IMR-90 (cell line): ENCODE results near the gene IFT74. TPM values are rescaled to one million over a fixed set of nuclear protein-coding genes. Genes with fewer than 3 reads are reported as not detected.

Experiments used
- ATAC-seq: fragments of 200-7000 bp; cut with Tn5 transposase; 2 replicates; pipeline ENCODE4 v1.9.1; 2020; ENCODE audit warnings: low read depth, mild to moderate bottlenecking, moderate library complexity
- BruUV-seq: library from RNA; stranded (reverse); fragments of 400-500 nt; replicated peaks from 2 replicates; lab custom pipeline; 2021; lab: Mats Ljungman, UMichigan
- CTCF ChIA-PET: fragments of 300-600 bp; formaldehyde crosslinking; extraction: SDS; loops from one replicate; lab custom pipeline; 2021; ENCODE audit warnings: antibody characterized with exemption; lab: Yijun Ruan, JAX
- POLR2A ChIA-PET: fragments of 300-600 bp; sonication (Branson Sonifier 250); formaldehyde crosslinking; loops from one replicate; lab custom pipeline; 2022; ENCODE audit warnings: antibody characterized with exemption; ENCODE audit not compliant: unreplicated experiment; lab: Charles Lee
- DNase-seq: peaks from one replicate; pipeline ENCODE4 v3.0.0; 2013
- H2AFZ ChIP-seq: replicated peaks from 2 replicates; pipeline ENCODE3; 2013; ENCODE audit warnings: low read length, mild to moderate bottlenecking; ENCODE audit not compliant: poor library complexity
- H2AK5ac ChIP-seq: 2 replicates; pipeline ENCODE4 v1.6.1; 2013; ENCODE audit warnings: low read depth, low read length, inconsistent platforms
- H2AK9ac ChIP-seq: replicated peaks from 2 replicates; pipeline ENCODE3; 2013; ENCODE audit warnings: mild to moderate bottlenecking, low read depth, low read length, moderate library complexity; ENCODE audit not compliant: poor library complexity
- H2BK120ac ChIP-seq: 2 replicates; pipeline ENCODE4 v1.6.1; 2013; ENCODE audit warnings: low read depth, low read length, inconsistent platforms
- H2BK15ac ChIP-seq: 3 replicates; pipeline ENCODE4 v1.6.1; 2013; ENCODE audit warnings: low read depth, low read length, inconsistent platforms
- H2BK20ac ChIP-seq: 2 replicates; pipeline ENCODE4 v1.6.1; 2013; ENCODE audit warnings: low read depth, mild to moderate bottlenecking, inconsistent platforms, low read length, moderate library complexity
- H2BK5ac ChIP-seq: 2 replicates; pipeline ENCODE4 v1.6.1; 2013; ENCODE audit warnings: mild to moderate bottlenecking, low read depth, low read length, inconsistent platforms; ENCODE audit not compliant: poor library complexity, severe bottlenecking
- H3K14ac ChIP-seq: replicated peaks from 2 replicates; pipeline ENCODE4 v1.6.1; 2013; ENCODE audit warnings: low read depth, low read length, inconsistent platforms
- H3K18ac ChIP-seq: 2 replicates; pipeline ENCODE4 v1.6.1; 2013; ENCODE audit warnings: low read depth, low read length, control low read depth
- H3K23ac ChIP-seq: 2 replicates; pipeline ENCODE4 v1.6.1; 2013; ENCODE audit warnings: low read depth, low read length, inconsistent platforms
- H3K27ac ChIP-seq: 2 replicates; pipeline ENCODE4 v1.5.1; 2013; ENCODE audit warnings: mild to moderate bottlenecking, control low read depth, low read length; ENCODE audit not compliant: insufficient read depth
- H3K27me3 ChIP-seq: 2 replicates; pipeline ENCODE4 v1.6.1; 2013; ENCODE audit warnings: low read length; ENCODE audit not compliant: control insufficient read depth, insufficient read depth
- H3K36me3 ChIP-seq: 2 replicates; pipeline ENCODE4 v1.6.1; 2013; ENCODE audit warnings: low read length, mixed read lengths; ENCODE audit not compliant: control insufficient read depth, insufficient read depth
- H3K4ac ChIP-seq: 2 replicates; pipeline ENCODE4 v1.6.1; 2013; ENCODE audit warnings: low read depth, low read length, inconsistent platforms
- H3K4me1 ChIP-seq: 2 replicates; pipeline ENCODE4 v1.6.1; 2013; ENCODE audit warnings: low read length, mixed read lengths; ENCODE audit not compliant: control insufficient read depth, insufficient read depth
- H3K4me2 ChIP-seq: 2 replicates; pipeline ENCODE4 v1.6.1; 2013; ENCODE audit warnings: low read depth, mild to moderate bottlenecking, control low read depth, low read length, moderate library complexity
- H3K4me3 ChIP-seq: 2 replicates; pipeline ENCODE4 v1.5.1; 2013; ENCODE audit warnings: low read depth, mild to moderate bottlenecking, control low read depth, low read length, moderate library complexity; ENCODE audit not compliant: insufficient read depth
- H3K56ac ChIP-seq: 2 replicates; pipeline ENCODE4 v1.6.1; 2013; ENCODE audit warnings: low read length, inconsistent platforms; ENCODE audit not compliant: insufficient read depth; ENCODE audit errors: extremely low read depth
- H3K79me1 ChIP-seq, 2 experiments: 2 replicates each; pipeline ENCODE4 v1.6.1; 2013; ENCODE audit warnings: low read length in 2 of 2, inconsistent platforms in 1 of 2, low read depth in 1 of 2
- H3K9ac ChIP-seq: 2 replicates; pipeline ENCODE4 v1.6.1; 2013; ENCODE audit warnings: low read depth, low read length, control low read depth
- H3K9me1 ChIP-seq: 2 replicates; pipeline ENCODE4 v1.6.1; 2013; ENCODE audit warnings: low read length, inconsistent platforms; ENCODE audit not compliant: insufficient read depth
- H3K9me3 ChIP-seq: 2 replicates; pipeline ENCODE4 v1.6.1; 2013; ENCODE audit warnings: low read length; ENCODE audit not compliant: control insufficient read depth, insufficient read depth
- H4K20me1 ChIP-seq: 2 replicates; pipeline ENCODE4 v1.6.1; 2013; ENCODE audit warnings: low read length, inconsistent platforms; ENCODE audit not compliant: insufficient read depth
- H4K5ac ChIP-seq: 2 replicates; pipeline ENCODE4 v1.6.1; 2013; ENCODE audit warnings: mild to moderate bottlenecking, low read depth, low read length, control low read depth
- H4K8ac ChIP-seq, 2 experiments: 2 replicates each; pipeline ENCODE4 v1.6.1; 2013; ENCODE audit warnings: low read depth in 2 of 2, low read length in 2 of 2, control low read depth in 1 of 2, inconsistent platforms in 1 of 2
- H4K91ac ChIP-seq: 2 replicates; pipeline ENCODE4 v1.6.1; 2013; ENCODE audit warnings: low read depth, low read length, inconsistent platforms; ENCODE audit not compliant: insufficient read depth
- BHLHE40 ChIP-seq: fragments of 150-350 bp; IDR thresholded peaks from 2 replicates; pipeline ENCODE4 v1.6.1; 2016; ENCODE audit warnings: mild to moderate bottlenecking, low read depth, low read length
- CEBPB ChIP-seq: IDR thresholded peaks from 2 replicates; pipeline ENCODE4 v1.6.1; 2012; ENCODE audit warnings: low read depth, low read length, improper control_type of control experiment
- CHD1 ChIP-seq: IDR thresholded peaks from 2 replicates; pipeline ENCODE4 v1.6.1; 2012; ENCODE audit warnings: low read depth, low read length, improper control_type of control experiment
- MAZ ChIP-seq: IDR thresholded peaks from 2 replicates; pipeline ENCODE4 v1.6.1; 2012; ENCODE audit warnings: low read depth, mild to moderate bottlenecking, low read length, improper control_type of control experiment, moderate library complexity, borderline replicate concordance
- NFE2L2 ChIP-seq: fragments of 150-350 bp; IDR thresholded peaks from 2 replicates; pipeline ENCODE4 v1.6.1; 2016; ENCODE audit warnings: low read depth, mild to moderate bottlenecking, low read length
- RAD21 ChIP-seq: IDR thresholded peaks from 2 replicates; pipeline ENCODE4 v1.6.1; 2012; ENCODE audit warnings: low read length, improper control_type of control experiment
- RCOR1 ChIP-seq: IDR thresholded peaks from 2 replicates; pipeline ENCODE4 v1.6.1; 2012; ENCODE audit warnings: mild to moderate bottlenecking, low read length, improper control_type of control experiment; ENCODE audit not compliant: insufficient replicate concordance
- RFX5 ChIP-seq: IDR thresholded peaks from 2 replicates; pipeline ENCODE4 v1.8.0; 2012; ENCODE audit warnings: low read depth, mild to moderate bottlenecking, low read length, moderate library complexity
- WGBS, 2 experiments: methylation state at CpG; one replicate each; pipeline versions ENCODE4 v1.1.5 to v1.1.7; 2013; ENCODE audit warnings: missing lambda C conversion rate in 2 of 2; ENCODE audit not compliant: insufficient read length in 1 of 2; ENCODE audit errors: extremely low coverage in 2 of 2; 5-methylcytosine and 5-hydroxymethylcytosine counted together
- dilution Hi-C: fragments of 300-500 bp; cut with HindIII; formaldehyde crosslinking; loops from one replicate; pipeline ENCODE4 v1.14.3; 2018; ENCODE audit warnings: low sequenced_read_pairs; ENCODE audit not compliant: unreplicated experiment
- in situ Hi-C: fragments of 300-500 bp; cut with MboI; formaldehyde crosslinking; loops from 3 replicates; pipeline ENCODE4 v1.14.3; 2019; ENCODE audit warnings: low sequenced_read_pairs, inconsistent platforms, mixed read lengths
- intact Hi-C: fragments of 100-400 bp; cut with micrococcal nuclease; formaldehyde crosslinking; loops from 2 replicates; pipeline ENCODE4 v1.10.0; 2022
- polyA plus RNA-seq, 3 experiments: library from polyadenylated mRNA; depleted of rRNA; stranded (reverse); fragments of >200 nt; gene quantifications; 2 replicates each; pipeline ENCODE4 v1.2.3, GENCODE V29; 2012; ENCODE audit warnings: low replicate concordance in 1 of 3
- total RNA-seq: library from RNA; depleted of rRNA; stranded (reverse); fragments of >200 nt; gene quantifications from 2 replicates; pipeline ENCODE4 v1.2.3, GENCODE V29; 2012

IFT74 gene
- total and polyA plus RNA-seq, 2 of the 4 experiments (the other 2 are of a cell fraction): 4.6 to 12.2 TPM

DNA sequence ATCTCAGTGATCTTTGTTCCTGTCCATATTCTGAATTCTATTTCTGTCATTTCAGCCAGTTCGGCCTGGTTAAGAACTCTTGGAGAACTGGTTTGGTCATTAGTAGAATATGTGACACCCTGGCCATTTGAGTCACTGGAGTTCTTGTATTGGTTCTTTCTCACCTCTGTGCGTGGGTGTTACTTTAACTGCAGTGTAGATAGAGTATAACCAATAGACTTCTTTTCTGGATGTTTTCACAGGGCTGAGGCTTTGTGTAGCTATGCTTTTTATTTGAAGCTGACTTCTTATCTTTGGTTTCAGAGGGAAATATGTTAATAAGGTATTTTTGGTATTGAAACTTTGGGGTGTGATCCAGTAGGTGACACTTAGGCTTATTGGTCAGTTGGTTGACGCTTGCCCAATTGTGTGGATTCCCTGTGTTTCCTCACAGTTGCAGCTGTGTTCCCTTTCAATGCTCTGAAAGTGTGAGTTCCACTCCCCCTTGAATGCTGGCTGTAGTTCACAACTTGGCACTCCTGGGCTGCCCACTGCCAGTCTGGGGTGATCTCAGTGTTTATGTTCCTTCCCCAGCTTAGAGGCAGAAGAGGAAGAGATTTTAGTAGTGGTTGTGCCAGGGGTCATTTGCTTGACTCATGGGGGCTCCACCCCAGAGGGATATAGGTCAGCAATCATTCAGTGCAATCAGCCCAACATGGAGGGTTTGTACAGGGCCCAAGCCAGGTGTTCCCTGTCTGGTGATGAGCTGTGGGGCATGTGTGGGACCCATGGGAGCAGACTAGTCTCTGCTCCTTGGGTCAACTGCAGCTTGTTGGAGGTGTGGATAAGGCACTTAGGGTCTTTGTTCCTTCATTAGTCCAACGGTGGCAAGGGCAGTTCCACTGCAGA, 117.9 kb downstream of the IFT74 start:
- no peak overlapping the region for H2BK20ac ChIP-seq
- H3K4me3 ChIP-seq: no peak overlapping the region
- no peak overlapping the region for H2BK15ac ChIP-seq
- intact Hi-C loops (no loop called here), dilution Hi-C loops (no loop called here), in situ Hi-C loops (no loop called here)
- H3K4ac ChIP-seq: no peak overlapping the region
- no peaks in the 10 kb centered on the region for H3K79me1 ChIP-seq
- peak; percentile 24; the same call in 1 of the 2 replicates for ATAC-seq
- no peaks in the 10 kb centered on the region for H3K27me3 ChIP-seq
- no peak overlapping the region for H3K4me2 ChIP-seq
- no peaks in the 10 kb centered on the region for H3K9me1 ChIP-seq
- H3K18ac ChIP-seq: peak overlapping the region; percentile 13; the same call in 1 of the 2 replicates
- TF ChIP-seq MAZ: no peak
- TF ChIP-seq CEBPB: peak; percentile 46; the same call in 1 of the 2 replicates
- TF ChIP-seq NFE2L2: no peak
- no peak for TF ChIP-seq BHLHE40
- no peak for TF ChIP-seq RAD21
- TF ChIP-seq RCOR1: no peak
- no peak for TF ChIP-seq RFX5
- TF ChIP-seq CHD1: no peak
- 0% methylated on average over 1 of the region's 4 CpGs; no CpG with 5 or more reads in 1 of the 2 experiments for WGBS, 2 experiments
- DNase-seq: peak; percentile 34
- peaks cover 4% of the 10 kb centered on the region for H3K4me1 ChIP-seq
- H4K91ac ChIP-seq: no peak overlapping the region
- H3K23ac ChIP-seq: no peak overlapping the region; the same call in 1 of the 2 replicates
- no peak overlapping the region for H2AK9ac ChIP-seq
- H3K27ac ChIP-seq: no peak overlapping the region
- H4K5ac ChIP-seq: peak overlapping the region; percentile 45; the same call in 1 of the 2 replicates
- no peak overlapping the region for H3K9ac ChIP-seq
- H2BK5ac ChIP-seq: no peak overlapping the region
- no peak overlapping the region for H3K56ac ChIP-seq
- BruUV-seq: no TSS peak
- POLR2A ChIA-PET: no interaction called here
- no peaks in the 10 kb centered on the region for H3K9me3 ChIP-seq
- no peaks in the 10 kb centered on the region for H4K20me1 ChIP-seq
- H3K14ac ChIP-seq: no peak overlapping the region
- no peak overlapping the region for H2AK5ac ChIP-seq
- H2AFZ ChIP-seq: no peak overlapping the region
- H3K36me3 ChIP-seq: no peaks in the 10 kb centered on the region
- no peak overlapping the region for H2BK120ac ChIP-seq
- CTCF ChIA-PET: no interaction called here
- H4K8ac ChIP-seq: no peak overlapping the region
